GM18526 (cell line): Measurements from ENCODE around the gene GRIN2D.

Source experiments
- POLR2A ChIP-seq: IDR thresholded peaks from 3 replicates; pipeline ENCODE4 v1.6.1; 2011; ENCODE audit not compliant: insufficient read length; ENCODE audit errors: extremely low read depth

GRIN2D gene

GRCh38 chr19:48364598-48365348, 28.7 kb upstream of the GRIN2D start:
- TF ChIP-seq POLR2A: no peak

DNA sequence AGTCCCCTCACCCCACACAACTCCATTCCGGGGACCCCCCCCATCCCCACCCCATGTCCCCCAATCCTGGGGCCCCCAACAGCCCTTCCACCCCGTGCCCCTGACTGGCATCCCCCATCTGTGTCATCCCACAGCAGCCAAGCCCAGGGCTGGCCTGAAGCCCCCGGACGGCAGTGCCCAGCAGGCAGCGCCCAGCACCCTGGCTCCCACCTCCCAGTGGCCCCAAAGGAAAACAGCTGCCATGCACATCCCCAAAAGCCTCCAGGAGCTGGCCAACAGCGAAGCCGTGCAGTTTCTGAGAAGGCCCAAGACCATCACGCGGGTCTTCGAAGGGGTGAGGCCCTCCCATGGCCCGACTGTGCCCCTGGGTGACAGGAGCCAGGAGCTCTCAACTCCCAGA, 27.9 kb upstream of the GRIN2D start:
- no peak for TF ChIP-seq POLR2A

DNA sequence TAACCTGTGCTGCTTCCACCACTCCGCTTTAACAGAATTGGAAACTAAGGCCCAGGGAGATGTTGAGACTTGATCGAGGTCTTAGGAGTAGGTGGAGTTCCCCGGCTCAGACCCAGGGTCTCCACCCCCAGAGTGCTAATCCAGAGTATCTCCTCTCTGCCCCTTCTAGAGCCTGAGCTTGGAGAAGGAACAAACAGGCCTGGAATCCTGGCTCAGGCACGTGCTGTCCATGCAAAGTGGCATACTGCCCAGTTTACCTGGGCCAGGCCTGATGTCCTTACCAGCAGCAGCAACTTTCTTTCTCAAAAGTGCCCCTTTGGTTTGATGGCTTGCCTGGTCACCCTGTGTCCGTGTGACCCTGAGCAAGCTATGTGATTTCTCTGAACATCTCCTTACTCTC, 25.6 kb upstream of the GRIN2D start:
- no peak for TF ChIP-seq POLR2A

DNA sequence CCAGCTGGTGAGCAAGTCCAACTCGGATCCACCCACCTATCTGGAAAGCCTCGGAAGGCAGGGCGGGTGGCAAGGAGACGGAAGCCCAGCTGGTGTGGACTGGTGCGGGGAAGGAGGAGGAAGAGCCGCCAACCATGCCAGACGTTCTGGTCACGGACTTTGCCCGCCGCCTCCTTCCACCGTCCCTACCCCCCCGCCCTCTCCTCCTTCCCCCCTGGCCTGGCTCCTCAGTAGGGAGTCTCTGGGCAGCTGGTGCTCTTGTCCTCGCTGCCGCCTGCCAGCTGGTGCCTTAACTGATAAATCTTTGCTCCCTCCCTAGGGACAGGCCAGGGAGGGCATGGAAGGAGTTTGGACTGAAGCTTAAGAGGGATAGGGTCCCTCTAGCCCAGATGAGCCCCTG, 24.5 kb upstream of the GRIN2D start:
- no peak for TF ChIP-seq POLR2A

GRCh38 chr19:48370955-48371354, 22.5 kb upstream of the GRIN2D start:
- no peak for TF ChIP-seq POLR2A

- TF ChIP-seq POLR2A: no peak
Measured at GRCh38 chr19:48371367-48371766, 22.1 kb upstream of the GRIN2D start.

DNA sequence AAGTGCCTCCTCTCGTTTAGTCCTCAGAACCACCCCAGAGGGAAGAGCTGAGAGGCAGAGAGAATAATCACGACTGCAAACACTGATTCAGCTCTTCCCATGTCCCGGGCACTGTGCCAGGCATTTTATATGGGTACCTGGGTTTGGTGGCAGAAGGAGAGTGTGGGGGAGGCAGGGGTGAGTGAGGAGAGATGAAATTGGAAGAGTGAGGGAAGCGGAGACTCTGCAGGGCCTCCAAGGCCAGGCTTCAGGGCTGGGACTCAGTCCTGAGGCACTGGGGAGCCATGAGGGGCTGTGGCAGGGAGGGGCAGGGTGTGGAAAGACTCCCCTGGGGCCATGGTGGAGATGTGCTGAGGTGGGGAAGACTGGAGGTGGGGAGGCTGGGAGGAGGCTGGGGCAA, 20.6 kb upstream of the GRIN2D start:
- no peak for TF ChIP-seq POLR2A

DNA sequence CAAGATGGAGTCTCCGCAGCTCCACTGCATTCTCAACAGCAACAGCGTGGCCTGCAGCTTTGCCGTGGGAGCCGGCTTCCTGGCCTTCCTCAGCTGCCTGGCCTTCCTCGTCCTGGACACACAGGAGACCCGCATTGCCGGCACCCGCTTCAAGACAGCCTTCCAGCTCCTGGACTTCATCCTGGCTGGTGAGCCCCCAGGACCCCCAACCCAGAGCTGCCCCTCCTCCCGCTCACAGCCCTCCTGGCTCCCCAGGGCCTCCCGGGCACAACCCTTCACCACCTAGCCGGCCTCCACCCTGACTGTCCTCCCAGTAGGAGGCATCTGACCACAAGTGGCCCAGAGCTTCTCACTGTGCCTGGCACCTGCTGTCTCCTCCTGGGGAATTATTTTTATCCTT, 19.9 kb upstream of the GRIN2D start:
- no peak for TF ChIP-seq POLR2A

GRCh38 chr19:48378194-48378570, 15.3 kb upstream of the GRIN2D start:
- TF ChIP-seq POLR2A: no peak

GRCh38 chr19:48379058-48379457, 14.4 kb upstream of the GRIN2D start:
- no peak for TF ChIP-seq POLR2A

DNA sequence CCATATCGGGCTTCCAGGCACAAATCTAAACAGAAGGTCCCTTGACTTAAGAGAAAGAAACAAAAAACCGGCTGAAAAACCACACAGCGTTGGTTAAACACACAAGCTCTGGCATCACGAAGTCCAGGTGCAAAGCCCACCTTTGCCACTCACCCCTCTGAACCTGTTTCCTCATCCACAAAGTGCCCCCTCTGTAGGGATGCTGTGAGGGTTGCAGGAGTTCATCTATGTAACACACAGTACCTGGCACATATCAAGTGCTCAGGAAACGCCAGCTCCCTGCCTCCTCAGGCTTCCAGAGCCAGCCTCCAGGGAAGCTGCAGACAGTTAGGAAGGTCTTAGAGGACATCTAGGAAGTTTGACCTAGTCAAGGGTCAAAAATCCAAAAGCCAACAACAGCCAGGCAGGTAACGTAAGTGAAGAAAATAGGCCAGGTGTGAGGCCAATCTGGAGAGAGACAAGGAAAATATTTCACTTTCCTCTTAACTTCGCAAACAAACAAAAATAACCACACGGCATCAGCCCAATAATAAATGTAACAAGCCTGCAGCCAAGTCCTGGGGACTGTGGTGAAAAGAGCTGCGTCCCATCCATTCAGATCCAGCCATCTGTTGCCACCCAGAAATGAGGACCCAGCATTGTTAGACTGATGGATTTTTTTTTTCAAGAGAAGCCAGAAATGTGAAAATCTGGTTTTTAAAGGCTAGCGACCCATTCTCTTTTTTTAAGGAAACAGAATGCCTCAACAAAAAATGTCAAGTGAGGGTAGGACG, 12.1 kb upstream of the GRIN2D start:
- no peak for TF ChIP-seq POLR2A

- no peak for TF ChIP-seq POLR2A
Measured at GRCh38 chr19:48382286-48382685, 11.2 kb upstream of the GRIN2D start.

- no peak for TF ChIP-seq POLR2A
Measured at GRCh38 chr19:48385461-48386087, 7.9 kb upstream of the GRIN2D start.

DNA sequence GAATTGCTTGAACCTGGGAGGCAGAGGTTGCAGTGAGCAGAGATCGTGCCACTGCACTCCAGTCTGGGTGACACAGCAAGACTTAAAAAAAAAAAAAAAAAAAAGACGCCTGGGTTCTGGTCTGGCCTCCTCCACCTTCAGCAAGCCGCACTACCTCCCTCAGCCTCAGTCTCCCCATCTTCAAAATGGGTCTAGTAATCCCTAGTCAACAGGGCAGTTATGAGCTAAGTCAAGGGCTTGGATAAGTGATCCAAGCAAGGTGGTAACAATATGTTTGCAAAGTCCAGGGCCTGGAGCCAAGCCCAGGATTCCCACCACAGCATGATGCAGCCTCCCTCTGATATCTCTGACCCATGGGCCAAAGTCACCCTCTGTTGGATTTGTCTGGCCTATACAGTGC, 6.5 kb upstream of the GRIN2D start:
- no peak for TF ChIP-seq POLR2A

GRCh38 chr19:48390188-48391099, 3.0 kb upstream of the GRIN2D start:
- peak; percentile 25 for TF ChIP-seq POLR2A
